Thyroid gland (tissue), 4 donors: ENCODE data around the gene VSTM2B. TPM values are rescaled to one million over a fixed set of nuclear protein-coding genes. Genes with fewer than 3 reads are reported as not detected.
"Not testable (repeated sequence)": the region's sequence is repeated elsewhere in the genome, so short reads cannot be mapped to it uniquely, and the experiment has no call there.

Experiments used
- DNase-seq, 2 donors: peaks; one replicate each; pipeline ENCODE4 v3.0.0-alpha.2; 2019
- H3K27ac ChIP-seq, 3 donors: fragments of 200-600 bp; sonication (generic); 1 replicate in 2 of 3; 2 replicates in 1 of 3; pipeline ENCODE4 v1.5.1; 2016 to 2019; ENCODE audit warnings: mild to moderate bottlenecking in 1 of 3, moderate library complexity in 1 of 3
- H3K27me3 ChIP-seq: fragments of 200-600 bp; sonication (generic); one replicate; pipeline ENCODE4 v1.5.1; 2019
- H3K36me3 ChIP-seq, 2 donors: fragments of 200-600 bp; sonication (generic); one replicate each; pipeline ENCODE4 v1.5.1; 2016 to 2019
- H3K4me1 ChIP-seq, 2 donors: fragments of 200-600 bp; sonication (generic); one replicate each; pipeline ENCODE4 v1.5.1; 2017 to 2019
- H3K4me3 ChIP-seq, 3 donors: fragments of 200-600 bp; sonication (generic); replicated peaks in 1 of 3; 1 replicate in 2 of 3; 2 replicates in 1 of 3; pipeline ENCODE4 v1.5.1; 2016; ENCODE audit warnings: mild to moderate bottlenecking in 1 of 3
- H3K9me3 ChIP-seq: fragments of 200-600 bp; sonication (generic); one replicate; pipeline ENCODE4 v1.5.1; 2017
- CTCF ChIP-seq, 6 experiments: fragments of 200-600 bp in 3 of 6; fragments of 450-650 bp in 3 of 6; sonication (generic) in 3 of 6; IDR thresholded peaks; one replicate each; pipeline ENCODE4 v1.5.1; 2016 to 2019; ENCODE audit warnings: antibody characterized with exemption in 6 of 6, mild to moderate bottlenecking in 2 of 6, inconsistent platforms in 1 of 6, moderate library complexity in 1 of 6
- POLR2A ChIP-seq, 2 donors: fragments of 450-650 bp; IDR thresholded peaks; one replicate each; pipeline ENCODE4 v1.6.1; 2017; ENCODE audit warnings: antibody characterized with exemption in 2 of 2, mild to moderate bottlenecking in 2 of 2, moderate library complexity in 1 of 2
- WGBS, 2 donors: methylation state at CpG; one replicate each; pipeline ENCODE4 v1.1.5; 2017; 5-methylcytosine and 5-hydroxymethylcytosine counted together
- intact Hi-C: fragments of 100-400 bp; cut with DNase I; formaldehyde crosslinking; loops from one replicate; pipeline ENCODE4 v1.15.1; 2023
- total RNA-seq, 4 donors: library from RNA; depleted of rRNA; stranded (reverse); fragments of >200 nt; gene quantifications; one replicate each; pipeline ENCODE4 v1.2.3, GENCODE V29; 2016

VSTM2B gene
- total RNA-seq, 4 donors from 2014 or later, result not detected

DNA sequence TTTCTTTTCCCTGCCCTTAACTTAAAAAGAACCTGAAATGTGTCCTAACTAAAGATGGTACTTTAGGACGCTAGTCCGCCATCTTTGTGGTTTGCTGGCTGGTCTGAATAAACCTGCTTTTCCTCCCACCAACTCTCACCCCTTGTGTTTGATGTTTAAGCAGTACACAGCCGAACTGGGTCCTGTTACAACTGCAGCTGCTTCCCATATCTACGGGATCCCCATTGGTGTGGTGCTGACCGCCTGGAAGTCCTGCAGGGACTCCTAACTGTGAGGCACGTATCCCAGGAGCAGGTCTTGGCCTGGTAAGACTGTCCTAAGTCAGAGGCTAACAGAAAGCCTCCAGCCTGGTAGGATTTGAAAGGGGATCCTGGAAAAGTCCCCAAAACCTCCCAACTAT, 40.9 kb upstream of the VSTM2B start:
- no peak overlapping the region for H3K4me3 ChIP-seq
- intact Hi-C loops, result no loop called here
- H3K27me3 ChIP-seq, result no peaks in the 10 kb centered on the region
- H3K9me3 ChIP-seq, result no peaks in the 10 kb centered on the region
- TF ChIP-seq POLR2A (IDR thresholded peaks at IDR 0.05), result no peak
- TF ChIP-seq CTCF (IDR thresholded peaks at IDR 0.05), result no peak
- WGBS, 2 donors, result 58 to 61% methylated on average over 6 of the region's 6 CpGs
- H3K36me3 ChIP-seq, result no peaks in the 10 kb centered on the region
- no peaks in the 10 kb centered on the region for H3K4me1 ChIP-seq
- H3K27ac ChIP-seq, result no peak overlapping the region
- no peak for DNase-seq

- 73 to 75% methylated on average over 7 of the region's 7 CpGs for WGBS, 2 donors
- intact Hi-C loops, result no loop called here
- no peak for DNase-seq
- Histone ChIP-seq H3K36me3 (no peaks in the 10 kb centered on the region), H3K27me3 (no peaks in the 10 kb centered on the region), H3K9me3 (no peaks in the 10 kb centered on the region), H3K4me1 (no peaks in the 10 kb centered on the region), H3K27ac (no peak overlapping the region), H3K4me3 (no peak overlapping the region)
- TF ChIP-seq CTCF (IDR thresholded peaks at IDR 0.05) (no peak), POLR2A (IDR thresholded peaks at IDR 0.05) (no peak)
Observed at GRCh38 chr19:29485293-29485692, 40.5 kb upstream of the VSTM2B start.

DNA sequence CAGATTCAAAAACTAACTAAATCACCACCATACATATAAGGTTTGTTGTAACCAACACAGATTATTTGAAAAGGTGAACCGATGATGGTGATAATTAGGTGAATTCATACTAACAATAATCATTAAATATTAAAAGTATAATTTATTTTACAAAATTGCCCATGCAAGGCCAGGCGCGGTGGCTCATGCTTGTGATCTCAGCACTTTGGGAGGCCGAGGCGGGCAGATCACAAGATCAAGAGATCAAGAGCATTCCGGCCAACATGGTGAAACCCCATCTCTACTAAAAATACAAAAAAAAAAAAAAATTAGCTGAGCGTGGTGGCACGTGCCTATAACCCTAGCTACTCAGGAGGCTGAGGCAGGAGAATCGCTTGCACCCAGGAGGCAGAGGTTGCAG, 38.8 kb upstream of the VSTM2B start:
- WGBS, 2 donors, result 89 to 91% methylated on average over 9 of the region's 9 CpGs

DNA sequence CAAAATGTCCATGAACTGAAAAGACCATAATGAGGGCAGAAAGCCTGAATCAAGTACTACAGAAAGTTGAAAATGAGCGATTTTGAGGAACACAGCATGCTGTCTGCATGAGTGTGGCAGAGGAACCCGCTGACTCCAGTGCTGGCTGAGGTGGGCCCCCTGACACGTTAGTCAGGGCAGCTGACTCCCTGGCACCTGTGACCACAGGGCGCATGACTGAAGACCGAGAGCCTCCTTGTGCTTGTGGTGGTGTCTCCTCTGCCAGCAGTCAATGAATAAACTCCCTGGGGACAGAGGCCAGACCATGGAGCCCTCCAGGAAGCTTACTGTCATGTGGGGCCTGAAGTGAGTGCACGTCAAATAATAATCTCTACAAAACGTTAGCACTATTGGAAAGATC, 38.4 kb upstream of the VSTM2B start:
- no peak for DNase-seq
- WGBS, 2 donors, result 70 to 73% methylated on average over 7 of the region's 7 CpGs
- H3K36me3 ChIP-seq, result no peaks in the 10 kb centered on the region
- intact Hi-C loops, result no loop called here
- no peak overlapping the region for H3K4me3 ChIP-seq
- TF ChIP-seq CTCF (IDR thresholded peaks at IDR 0.05) (no peak), POLR2A (IDR thresholded peaks at IDR 0.05) (no peak)
- no peaks in the 10 kb centered on the region for H3K9me3 ChIP-seq
- no peak overlapping the region for H3K27ac ChIP-seq
- H3K27me3 ChIP-seq, result no peaks in the 10 kb centered on the region
- no peaks in the 10 kb centered on the region for H3K4me1 ChIP-seq

More for the DNA sequence above, 38.8 kb upstream of the VSTM2B start:
- DNase-seq, H3K27me3 ChIP-seq, H3K36me3 ChIP-seq, H3K9me3 ChIP-seq, H3K27ac ChIP-seq, H3K4me3 ChIP-seq, intact Hi-C loops, H3K4me1 ChIP-seq: not testable (repeated sequence)

DNA sequence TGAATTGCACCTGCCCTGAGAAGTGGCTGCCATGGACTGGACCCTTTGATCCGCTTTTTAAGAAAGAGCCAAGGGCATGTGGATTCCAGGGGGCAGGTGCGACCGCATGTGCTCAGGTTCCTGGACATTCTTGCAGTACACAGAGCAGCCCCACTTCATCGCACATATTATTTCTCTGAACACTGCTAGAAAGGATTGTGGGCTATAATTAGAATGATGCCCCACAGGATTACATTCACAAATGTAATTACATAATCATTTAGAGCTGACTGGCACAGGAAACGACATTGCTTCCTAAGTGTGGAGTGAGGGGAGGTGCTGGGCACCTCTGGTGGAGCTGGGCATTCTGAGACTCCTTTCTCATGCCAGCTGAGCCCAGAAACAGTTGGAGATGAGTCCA, 37.5 kb upstream of the VSTM2B start:
- no peaks in the 10 kb centered on the region for H3K36me3 ChIP-seq
- H3K4me1 ChIP-seq, result no peaks in the 10 kb centered on the region
- no peak overlapping the region for H3K4me3 ChIP-seq
- no peaks in the 10 kb centered on the region for H3K9me3 ChIP-seq
- no peak for DNase-seq
- TF ChIP-seq CTCF (IDR thresholded peaks at IDR 0.05), result no peak
- no peak for TF ChIP-seq POLR2A (IDR thresholded peaks at IDR 0.05)
- WGBS, 2 donors, result 78 to 88% methylated on average over 5 of the region's 5 CpGs
- no peaks in the 10 kb centered on the region for H3K27me3 ChIP-seq
- no peak overlapping the region for H3K27ac ChIP-seq
- intact Hi-C loops, result no loop called here
